ENCODE results near the gene TM9SF2. TPM values are rescaled to one million over a fixed set of nuclear protein-coding genes. Genes with fewer than 3 reads are reported as not detected.

The TM9SF2 gene
- total RNA-seq, 1 donor = 172 TPM

- DNase-seq (ENCODE audit: low read depth) = peak; percentile 36
- H3K4me3 ChIP-seq (ENCODE audit: low read depth, low read length) = peak overlapping the region; percentile 61
- TF ChIP-seq, protein P1, sequence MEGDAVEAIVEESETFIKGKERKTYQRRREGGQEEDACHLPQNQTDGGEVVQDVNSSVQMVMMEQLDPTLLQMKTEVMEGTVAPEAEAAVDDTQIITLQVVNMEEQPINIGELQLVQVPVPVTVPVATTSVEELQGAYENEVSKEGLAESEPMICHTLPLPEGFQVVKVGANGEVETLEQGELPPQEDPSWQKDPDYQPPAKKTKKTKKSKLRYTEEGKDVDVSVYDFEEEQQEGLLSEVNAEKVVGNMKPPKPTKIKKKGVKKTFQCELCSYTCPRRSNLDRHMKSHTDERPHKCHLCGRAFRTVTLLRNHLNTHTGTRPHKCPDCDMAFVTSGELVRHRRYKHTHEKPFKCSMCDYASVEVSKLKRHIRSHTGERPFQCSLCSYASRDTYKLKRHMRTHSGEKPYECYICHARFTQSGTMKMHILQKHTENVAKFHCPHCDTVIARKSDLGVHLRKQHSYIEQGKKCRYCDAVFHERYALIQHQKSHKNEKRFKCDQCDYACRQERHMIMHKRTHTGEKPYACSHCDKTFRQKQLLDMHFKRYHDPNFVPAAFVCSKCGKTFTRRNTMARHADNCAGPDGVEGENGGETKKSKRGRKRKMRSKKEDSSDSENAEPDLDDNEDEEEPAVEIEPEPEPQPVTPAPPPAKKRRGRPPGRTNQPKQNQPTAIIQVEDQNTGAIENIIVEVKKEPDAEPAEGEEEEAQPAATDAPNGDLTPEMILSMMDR (IDR thresholded peaks at IDR 0.05; ENCODE audit: insufficient read depth, low read length) = no peak
Measured at GRCh38 chr13:99495466-99496183, 5.6 kb upstream of the TM9SF2 start.

DNA sequence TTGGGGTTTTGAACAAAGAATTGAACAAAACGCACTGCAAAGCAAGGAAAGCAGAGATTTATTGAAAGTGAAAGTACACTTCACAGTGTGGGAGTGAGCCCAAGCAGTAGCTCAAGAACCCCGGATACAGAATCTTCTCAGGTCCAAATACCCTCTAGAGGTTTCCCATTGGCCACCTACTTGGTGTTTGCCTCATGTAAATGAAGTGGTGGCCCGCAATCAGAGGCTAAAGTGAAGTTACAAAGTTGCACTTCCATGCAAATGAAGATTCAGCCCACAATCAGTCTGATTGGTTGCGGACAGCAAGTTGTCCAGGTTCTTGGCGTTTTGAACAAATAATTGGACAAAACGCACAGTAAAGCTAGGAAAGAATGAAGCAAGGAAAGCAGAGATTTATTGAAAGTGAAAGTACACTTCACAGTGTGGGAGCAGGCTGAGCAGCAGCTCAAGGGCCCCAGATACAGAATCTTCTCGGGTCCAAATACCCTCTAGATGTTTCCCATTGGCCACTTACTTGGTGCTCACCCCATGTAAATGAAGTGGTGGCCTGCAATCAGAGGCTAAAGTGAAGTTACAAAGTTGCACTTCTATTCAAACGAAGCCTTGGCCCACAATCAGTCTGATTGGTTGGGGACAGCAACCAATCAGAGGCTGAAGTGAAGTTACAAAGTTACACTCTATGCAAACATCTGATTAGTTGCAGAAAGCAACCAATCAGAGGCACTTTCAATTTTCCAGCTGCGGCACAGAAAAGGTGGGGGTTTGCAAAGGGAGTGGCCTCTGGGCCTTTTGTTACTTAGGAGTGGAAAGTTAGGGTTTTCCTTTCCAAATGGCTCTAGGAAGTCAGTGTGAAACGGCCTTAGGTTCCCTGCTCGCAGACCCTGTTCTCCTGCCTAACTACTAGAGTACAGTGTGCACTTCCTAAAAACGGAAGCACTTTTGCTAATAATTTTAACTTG, 4.8 kb upstream of the TM9SF2 start:
- H3K4me3 ChIP-seq (ENCODE audit: low read depth, low read length) = peak overlapping the region; percentile 61
- peak; percentile 89 for DNase-seq (ENCODE audit: low read depth)
- TF ChIP-seq, protein P1 (IDR thresholded peaks at IDR 0.05; ENCODE audit: insufficient read depth, low read length) = no peak

DNA sequence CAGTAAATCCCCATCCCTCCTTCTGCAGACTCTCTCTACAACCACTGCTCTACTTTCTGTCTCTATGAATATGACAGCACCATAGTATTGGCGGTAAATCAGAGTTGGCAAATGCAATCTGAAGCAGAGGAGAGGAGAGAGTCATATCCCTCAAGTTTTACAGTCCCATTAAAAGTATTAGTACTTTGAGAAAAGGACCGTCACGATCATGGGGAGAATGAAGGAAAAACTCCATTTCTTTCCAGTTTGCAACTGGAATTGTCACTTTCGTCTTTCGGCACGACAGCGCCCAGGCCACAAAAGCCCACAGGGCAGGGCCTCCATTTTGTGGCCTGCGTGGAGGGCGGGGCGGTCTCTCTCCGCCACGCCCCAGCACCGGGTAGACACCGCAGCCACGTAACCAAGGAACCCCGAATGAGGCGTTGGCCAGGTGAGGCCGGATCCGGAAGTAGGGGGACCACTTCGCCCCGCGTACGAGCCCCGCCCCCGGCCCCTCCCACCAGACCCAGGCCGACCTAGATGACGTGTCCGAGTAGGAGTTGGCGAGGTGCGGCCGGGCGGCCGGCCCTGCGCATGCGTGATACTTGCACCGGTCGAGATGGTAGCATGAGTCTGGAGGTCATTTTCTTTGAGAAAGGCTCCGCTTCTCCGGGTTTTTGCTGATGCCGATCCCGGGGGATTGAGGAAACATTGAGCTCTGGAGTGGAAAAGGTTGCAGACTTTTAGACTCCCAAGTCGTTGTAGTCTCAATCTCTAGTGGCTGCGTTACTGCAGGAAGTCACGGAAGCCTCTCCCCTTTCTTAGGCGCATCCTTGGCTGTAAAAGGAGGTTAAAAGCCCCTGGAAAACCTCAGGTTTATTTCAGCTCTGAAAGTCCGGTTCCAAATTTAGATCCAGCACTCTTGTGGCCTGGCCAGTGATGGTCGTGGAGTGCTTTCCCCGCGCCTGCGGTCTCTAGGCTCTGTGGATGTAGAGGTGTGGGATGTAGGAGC, 2.8 kb upstream of the TM9SF2 start:
- peak overlapping the region; percentile 68 for H3K4me3 ChIP-seq (ENCODE audit: low read depth, low read length)
- DNase-seq (ENCODE audit: low read depth) = peak; percentile 97
- TF ChIP-seq, protein P1 (IDR thresholded peaks at IDR 0.05; ENCODE audit: insufficient read depth, low read length) = no peak

GRCh38 chr13:99500839-99501183, 461 bp upstream of the TM9SF2 start:
- TF ChIP-seq, protein P1 (IDR thresholded peaks at IDR 0.05; ENCODE audit: insufficient read depth, low read length) = no peak
- no peak for DNase-seq (ENCODE audit: low read depth)
- peak overlapping the region; percentile 92 for H3K4me3 ChIP-seq (ENCODE audit: low read depth, low read length)

- TF ChIP-seq, protein P1 (IDR thresholded peaks at IDR 0.05; ENCODE audit: insufficient read depth, low read length) = no peak
- DNase-seq (ENCODE audit: low read depth) = peak; percentile 32
- peak overlapping the region; percentile 92 for H3K4me3 ChIP-seq (ENCODE audit: low read depth, low read length)
Measured at GRCh38 chr13:99501848-99502301, 603 bp downstream of the TM9SF2 start.

GRCh38 chr13:99505814-99506269, 4.6 kb downstream of the TM9SF2 start:
- peak; percentile 45 for DNase-seq (ENCODE audit: low read depth)
- no peak overlapping the region for H3K4me3 ChIP-seq (ENCODE audit: low read depth, low read length)
- TF ChIP-seq, protein P1 (IDR thresholded peaks at IDR 0.05; ENCODE audit: insufficient read depth, low read length) = peak; percentile 26

Data from fibroblast of the aortic adventitia (primary cell).